AG09309 (cell line): Measurements from ENCODE around the gene SATB1.

Source experiments
- DNase-seq: peaks from one replicate; pipeline ENCODE4 v3.0.0-alpha.2; 2010; ENCODE audit warnings: low read depth
- H3K4me3 ChIP-seq: 2 replicates; pipeline ENCODE4 v1.5.1; 2011; ENCODE audit warnings: mild to moderate bottlenecking, low read depth, low read length, moderate library complexity; ENCODE audit not compliant: control insufficient read depth
- CTCF ChIP-seq: IDR thresholded peaks from 2 replicates; pipeline ENCODE4 v1.5.1; 2011; ENCODE audit warnings: mild to moderate bottlenecking, low read depth, low read length, inconsistent platforms; ENCODE audit not compliant: insufficient read depth, control insufficient read depth; ENCODE audit errors: missing control alignments

Gene SATB1

GRCh38 chr3:18446149-18446825 is 21.1 kb upstream of the SATB1 start:
- TF ChIP-seq CTCF: no peak
- DNase-seq: no peak
- H3K4me3 ChIP-seq: no peak overlapping the region

- no peak for DNase-seq
- H3K4me3 ChIP-seq: peak overlapping the region; percentile 56
- TF ChIP-seq CTCF: no peak
Observed at GRCh38 chr3:18445401-18446148, 20.4 kb upstream of the SATB1 start.

- peak; percentile 41 for TF ChIP-seq CTCF
- peak overlapping the region; percentile 61 for H3K4me3 ChIP-seq
- DNase-seq: no peak
Observed at GRCh38 chr3:18444595-18445400, 19.7 kb upstream of the SATB1 start.

- TF ChIP-seq CTCF: no peak
- no peak for DNase-seq
- peak overlapping the region; percentile 61 for H3K4me3 ChIP-seq
Observed at GRCh38 chr3:18443665-18444594, 18.8 kb upstream of the SATB1 start.

GRCh38 chr3:18442756-18443664 is 17.9 kb upstream of the SATB1 start:
- H3K4me3 ChIP-seq: peak overlapping the region; percentile 61
- DNase-seq: no peak
- no peak for TF ChIP-seq CTCF
